ENCODE data around the gene PAN3. TPM values are rescaled to one million over a fixed set of nuclear protein-coding genes. Genes with fewer than 3 reads are reported as not detected.

PAN3 gene
- total RNA-seq, 4 donors from 2014 or later: 49.5 to 74.0 (median 54.4) TPM

DNA sequence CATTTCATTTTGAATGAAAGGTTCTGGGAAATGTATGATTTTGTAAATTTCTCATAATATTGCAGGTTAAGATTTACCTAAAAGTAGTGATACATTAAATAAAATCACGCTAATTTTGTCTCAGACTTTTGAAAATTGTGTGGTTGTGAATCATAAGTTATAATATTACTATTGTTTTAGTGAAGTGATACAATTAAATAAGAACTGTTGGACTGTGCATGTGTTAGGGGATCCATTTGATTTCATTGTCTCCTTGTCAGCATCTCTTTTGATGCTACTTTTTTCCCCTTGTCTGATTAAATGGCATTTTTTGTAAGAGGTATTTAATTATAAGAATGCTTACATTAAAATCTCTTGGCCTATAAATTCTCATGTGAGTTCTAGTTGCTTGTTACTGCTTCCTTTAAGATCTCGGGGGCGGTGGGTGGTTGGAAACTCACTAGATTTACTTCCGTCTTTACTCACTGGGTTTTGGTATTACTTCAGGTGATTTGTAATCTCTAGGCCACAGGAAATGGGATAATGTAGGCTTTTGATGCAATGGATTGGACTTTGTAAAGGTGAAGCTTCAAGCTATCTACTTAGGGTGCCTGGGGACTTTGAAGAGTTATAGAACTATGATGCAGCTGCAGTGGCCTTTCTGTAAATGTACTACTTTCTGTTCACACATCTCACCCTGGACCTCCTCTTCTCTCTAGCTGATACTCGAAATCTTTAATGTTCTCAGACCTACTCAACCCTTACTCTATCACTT lies 66.5 kb downstream of the PAN3 start:
- DNase-seq: no peak
- H3K4me1 ChIP-seq: no peaks in the 10 kb centered on the region
- WGBS, 2 donors: 92 to 94% methylated on average over 5 of the region's 5 CpGs
- no peak overlapping the region for H3K27ac ChIP-seq
- no peak for TF ChIP-seq POLR2A (IDR thresholded peaks at IDR 0.05)
- no peak for TF ChIP-seq CTCF (IDR thresholded peaks at IDR 0.05)
- H3K36me3 ChIP-seq: peaks cover 0 to 6% of the 10 kb centered on the region in 2 donors
- no peaks in the 10 kb centered on the region for H3K9me3 ChIP-seq
- intact Hi-C loops (cut with DNase I): no loop called here
- H3K27me3 ChIP-seq: no peaks in the 10 kb centered on the region
- H3K4me3 ChIP-seq (replicated peaks in 1 of 3): no peak overlapping the region

DNA sequence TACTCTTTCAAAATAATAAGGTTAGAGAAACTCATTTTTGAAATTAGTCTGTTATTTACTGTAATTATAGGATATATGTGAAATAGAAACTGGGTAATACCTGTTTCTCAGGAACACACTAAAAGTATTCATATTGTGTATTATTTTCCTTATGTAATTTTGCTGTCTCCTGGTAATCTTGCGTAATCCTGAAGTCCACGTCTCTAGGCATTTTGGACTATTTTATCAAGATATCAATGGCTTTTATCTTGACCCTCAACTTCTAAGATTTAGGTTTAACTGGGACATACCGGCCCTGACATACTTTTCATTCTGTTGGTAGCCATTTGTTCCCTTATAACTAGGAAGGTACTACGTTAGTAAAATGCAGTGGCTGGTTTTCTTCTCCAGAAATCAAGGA lies 80.3 kb downstream of the PAN3 start:
- 92 to 95% methylated on average over 4 of the region's 4 CpGs for WGBS, 2 donors

DNA sequence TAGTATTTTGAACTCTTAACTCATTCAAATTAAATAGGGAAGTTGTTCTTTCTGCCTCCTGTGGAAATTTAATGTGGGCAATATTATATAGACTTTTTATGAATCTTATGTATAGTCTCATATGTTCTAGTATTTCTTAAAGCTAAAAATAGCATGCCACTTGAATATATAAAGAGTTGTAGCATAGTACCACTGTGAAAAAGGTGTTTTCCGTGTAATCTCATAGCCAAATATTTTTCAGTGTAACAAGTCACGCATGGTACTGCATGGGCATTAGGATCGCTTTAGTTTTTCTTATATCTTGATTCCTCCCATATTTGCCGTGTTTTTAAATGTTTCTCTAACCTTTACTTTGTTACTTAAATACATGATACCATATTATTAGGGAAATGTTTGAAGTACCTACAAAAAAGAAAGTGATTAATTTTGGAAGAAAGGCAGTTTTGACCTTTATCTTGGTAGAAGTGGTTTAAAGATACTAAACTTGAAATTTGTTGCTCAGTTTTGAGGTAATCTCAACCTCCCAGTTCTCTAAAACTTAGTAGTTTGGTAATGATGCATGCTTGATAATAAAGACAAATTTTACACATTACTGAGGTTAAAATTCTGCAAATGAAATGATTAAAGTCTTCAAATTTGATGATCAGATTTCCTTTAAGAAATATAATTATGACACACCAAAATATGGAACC lies 81.2 kb downstream of the PAN3 start:
- Histone ChIP-seq H3K4me3 (replicated peaks in 1 of 3) (no peak overlapping the region), H3K27ac (no peak overlapping the region), H3K36me3 (no peaks in the 10 kb centered on the region), H3K27me3 (no peaks in the 10 kb centered on the region), H3K4me1 (no peaks in the 10 kb centered on the region), H3K9me3 (no peaks in the 10 kb centered on the region)
- TF ChIP-seq CTCF (IDR thresholded peaks at IDR 0.05) (no peak), POLR2A (IDR thresholded peaks at IDR 0.05) (no peak)
- intact Hi-C loops (cut with DNase I): no loop called here
- WGBS, 2 donors: 97 to 98% methylated on average over 4 of the region's 4 CpGs
- no peak for DNase-seq

More for the DNA sequence above, 80.3 kb downstream of the PAN3 start:
- TF ChIP-seq POLR2A (IDR thresholded peaks at IDR 0.05) (no peak), CTCF (IDR thresholded peaks at IDR 0.05) (no peak)
- Histone ChIP-seq H3K9me3 (no peaks in the 10 kb centered on the region), H3K4me3 (replicated peaks in 1 of 3) (no peak overlapping the region), H3K27ac (no peak overlapping the region), H3K4me1 (no peaks in the 10 kb centered on the region), H3K27me3 (no peaks in the 10 kb centered on the region), H3K36me3 (no peaks in the 10 kb centered on the region)
- DNase-seq: no peak
- intact Hi-C loops (cut with DNase I): no loop called here

DNA sequence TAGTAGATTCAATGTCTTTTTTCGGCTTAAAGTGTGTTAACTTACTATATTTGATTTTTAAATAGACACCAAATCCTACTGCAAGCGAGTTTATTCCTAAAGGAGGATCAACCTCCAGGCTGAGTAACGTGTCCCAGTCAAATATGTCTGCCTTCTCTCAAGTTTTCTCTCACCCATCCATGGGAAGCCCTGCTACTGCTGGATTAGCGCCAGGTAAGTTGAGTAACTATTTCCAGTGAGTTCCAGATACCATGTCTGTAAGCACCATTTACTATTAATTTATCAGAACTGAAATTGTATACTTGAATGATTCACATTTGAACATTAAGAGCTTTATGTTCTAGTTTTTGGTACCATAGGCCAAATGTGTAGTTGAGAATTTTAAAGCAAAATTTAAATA lies 81.8 kb downstream of the PAN3 start:
- H3K36me3 ChIP-seq: no peaks in the 10 kb centered on the region
- WGBS, 2 donors: 98% methylated on average over 4 of the region's 4 CpGs
- no peaks in the 10 kb centered on the region for H3K9me3 ChIP-seq
- DNase-seq: no peak
- no peak overlapping the region for H3K27ac ChIP-seq
- no peak overlapping the region for H3K4me3 ChIP-seq (replicated peaks in 1 of 3)
- intact Hi-C loops (cut with DNase I): no loop called here
- no peaks in the 10 kb centered on the region for H3K4me1 ChIP-seq
- H3K27me3 ChIP-seq: no peaks in the 10 kb centered on the region
- no peak for TF ChIP-seq POLR2A (IDR thresholded peaks at IDR 0.05)
- TF ChIP-seq CTCF (IDR thresholded peaks at IDR 0.05): no peak
